H1 (cell line): ENCODE data around the gene PAX5. TPM values are rescaled to one million over a fixed set of nuclear protein-coding genes. Genes with fewer than 3 reads are reported as not detected.

Experiments
- CTCF ChIA-PET: fragments of 300-600 bp; sonication (Branson Sonifier 250); formaldehyde crosslinking; loops from one replicate; lab custom pipeline; 2021; ENCODE audit not compliant: partially characterized antibody; lab: Charles Lee
- POLR2A ChIA-PET: fragments of 300-600 bp; sonication (Branson Sonifier 250); formaldehyde crosslinking; loops from one replicate; lab custom pipeline; 2021; ENCODE audit warnings: inconsistent platforms; ENCODE audit not compliant: partially characterized antibody; lab: Charles Lee
- DNase-seq, 2 experiments: peaks; one replicate each; pipeline versions ENCODE4 v3.0.0 to v3.0.0-alpha.2; 2010 to 2022; ENCODE audit warnings: low spot score in 2 of 2, low read depth in 1 of 2, mixed read lengths in 1 of 2
- FAIRE-seq: peaks from 2 replicates; lab custom pipeline; 2011; peaks lifted over from hg19 to GRCh38; lab: Jason Lieb, UNC
- H2AFZ ChIP-seq: 2 replicates; pipeline ENCODE4 v1.8.1; 2012; ENCODE audit warnings: low read length, inconsistent platforms
- H2AK5ac ChIP-seq: 2 replicates; pipeline ENCODE4 v1.6.1; 2013; ENCODE audit warnings: low read depth, low read length
- H2BK120ac ChIP-seq: replicated peaks from 2 replicates; pipeline ENCODE3; 2013; ENCODE audit warnings: low read depth, low read length, inconsistent platforms
- H2BK12ac ChIP-seq: 2 replicates; pipeline ENCODE4 v1.6.1; 2013; ENCODE audit warnings: low read depth, low read length
- H2BK15ac ChIP-seq: 2 replicates; pipeline ENCODE4 v1.6.1; 2013; ENCODE audit warnings: low read length
- H2BK20ac ChIP-seq: 2 replicates; pipeline ENCODE4 v1.6.1; 2013; ENCODE audit warnings: low read length
- H2BK5ac ChIP-seq: 2 replicates; pipeline ENCODE4 v1.6.1; 2013; ENCODE audit warnings: low read depth, low read length
- H3K14ac ChIP-seq: 2 replicates; pipeline ENCODE4 v1.6.1; 2013; ENCODE audit warnings: inconsistent platforms; ENCODE audit not compliant: insufficient read length
- H3K18ac ChIP-seq: 2 replicates; pipeline ENCODE4 v1.6.1; 2013; ENCODE audit warnings: low read length; ENCODE audit errors: extremely low read depth
- H3K23ac ChIP-seq: 2 replicates; pipeline ENCODE4 v1.6.1; 2013; ENCODE audit warnings: inconsistent platforms; ENCODE audit not compliant: insufficient read length
- H3K23me2 ChIP-seq: 2 replicates; pipeline ENCODE4 v1.6.1; 2013; ENCODE audit warnings: low read depth, low read length
- H3K27ac ChIP-seq: 2 replicates; pipeline ENCODE4 v1.6.1; 2011; ENCODE audit warnings: low read depth, low read length, inconsistent platforms
- H3K27me3 ChIP-seq, 4 experiments: replicated peaks in 1 of 4; 1 replicate in 1 of 4; 2 replicates in 3 of 4; pipeline versions ENCODE4 v1.6.1 to v1.8.1; 2011 to 2013; ENCODE audit warnings: low read length in 3 of 4, mild to moderate bottlenecking in 3 of 4, inconsistent platforms in 2 of 4, mixed read lengths in 2 of 4, moderate library complexity in 1 of 4; ENCODE audit not compliant: control insufficient read depth in 3 of 4, insufficient read depth in 3 of 4; ENCODE audit errors: extremely low read depth in 1 of 4
- H3K36me3 ChIP-seq, 4 experiments: 2 replicates each; pipeline versions ENCODE4 v1.6.1 to v1.8.1; 2011 to 2013; ENCODE audit warnings: mild to moderate bottlenecking in 4 of 4, low read length in 3 of 4, moderate library complexity in 2 of 4, control low read depth in 1 of 4, inconsistent platforms in 1 of 4; ENCODE audit not compliant: insufficient read depth in 4 of 4, control insufficient read depth in 2 of 4
- H3K4ac ChIP-seq: replicated peaks from 2 replicates; pipeline ENCODE3; 2013; ENCODE audit warnings: low read length, low read depth, mixed read lengths, inconsistent platforms; ENCODE audit not compliant: insufficient read length
- H3K4me1 ChIP-seq, 4 experiments: replicated peaks in 1 of 4; 1 replicate in 1 of 4; 2 replicates in 3 of 4; pipeline versions ENCODE4 v1.6.1 to v1.8.1; 2011 to 2013; ENCODE audit warnings: low read length in 3 of 4, inconsistent platforms in 2 of 4, mixed read lengths in 1 of 4; ENCODE audit not compliant: insufficient read depth in 4 of 4, control insufficient read depth in 3 of 4
- H3K4me2 ChIP-seq, 2 experiments: 2 replicates each; pipeline versions ENCODE4 v1.6.1 to v1.8.1; 2011 to 2013; ENCODE audit warnings: low read depth in 2 of 2, low read length in 2 of 2, control low read depth in 1 of 2, inconsistent platforms in 1 of 2, mild to moderate bottlenecking in 1 of 2; ENCODE audit not compliant: insufficient read depth in 1 of 2
- H3K4me3 ChIP-seq, 4 experiments: fragments of 200-600, 300-600 bp in 1 of 4; sonication (generic), shearing (Covaris generic), sonication (Bioruptor Twin) in 1 of 4; 2 replicates each; pipeline versions ENCODE4 v1.5.1 to v1.8.1; 2011 to 2016; ENCODE audit warnings: low read length in 4 of 4, low read depth in 3 of 4, control low read depth in 2 of 4, inconsistent platforms in 2 of 4, mild to moderate bottlenecking in 2 of 4, mixed read lengths in 1 of 4, moderate library complexity in 1 of 4; ENCODE audit not compliant: insufficient read depth in 2 of 4; ENCODE audit errors: extremely low read depth in 1 of 4
- H3K56ac ChIP-seq: replicated peaks from 2 replicates; pipeline ENCODE3; 2013; ENCODE audit warnings: low read depth, mild to moderate bottlenecking, mixed read lengths, low read length, inconsistent platforms; ENCODE audit not compliant: insufficient read length
- H3K79me1 ChIP-seq: 2 replicates; pipeline ENCODE4 v1.6.1; 2013; ENCODE audit warnings: low read depth, low read length, control low read depth
- H3K79me2 ChIP-seq, 2 experiments: 2 replicates each; pipeline versions ENCODE4 v1.6.1 to v1.8.1; 2012 to 2013; ENCODE audit warnings: low read length in 2 of 2, mild to moderate bottlenecking in 2 of 2, inconsistent platforms in 1 of 2; ENCODE audit not compliant: insufficient read depth in 2 of 2, control insufficient read depth in 1 of 2
- H3K9ac ChIP-seq, 4 experiments: replicated peaks in 1 of 4; 1 replicate in 1 of 4; 2 replicates in 3 of 4; pipeline versions ENCODE4 v1.6.1 to v1.8.1; 2011 to 2013; ENCODE audit warnings: low read depth in 3 of 4, low read length in 3 of 4, control low read depth in 2 of 4, mild to moderate bottlenecking in 2 of 4, moderate library complexity in 2 of 4, inconsistent platforms in 1 of 4; ENCODE audit errors: extremely low read depth in 1 of 4
- H3K9me3 ChIP-seq, 2 experiments: 2 replicates each; pipeline versions ENCODE4 v1.6.1 to v1.8.1; 2012 to 2013; ENCODE audit warnings: mild to moderate bottlenecking in 2 of 2, moderate library complexity in 2 of 2, control low read depth in 1 of 2, inconsistent platforms in 1 of 2, low read depth in 1 of 2, low read length in 1 of 2, mixed read lengths in 1 of 2; ENCODE audit not compliant: insufficient read depth in 2 of 2
- H4K20me1 ChIP-seq, 2 experiments: replicated peaks in 1 of 2; 2 replicates each; pipeline versions ENCODE3 to v1.8.1; 2011 to 2013; ENCODE audit warnings: inconsistent platforms in 2 of 2, low read length in 2 of 2, mild to moderate bottlenecking in 1 of 2; ENCODE audit not compliant: insufficient read depth in 2 of 2, control insufficient read depth in 1 of 2
- H4K5ac ChIP-seq: 2 replicates; pipeline ENCODE4 v1.6.1; 2013; ENCODE audit warnings: low read length, low read depth, mixed read lengths, inconsistent platforms; ENCODE audit not compliant: insufficient read length
- H4K8ac ChIP-seq: 2 replicates; pipeline ENCODE4 v1.8.0; 2013; ENCODE audit warnings: mild to moderate bottlenecking, moderate library complexity, low read length, inconsistent platforms; ENCODE audit not compliant: insufficient read depth; ENCODE audit errors: extremely low read depth
- H4K91ac ChIP-seq: replicated peaks from 2 replicates; pipeline ENCODE3; 2013; ENCODE audit warnings: low read length, mixed read lengths, inconsistent platforms; ENCODE audit not compliant: insufficient read length
- BRCA1 ChIP-seq: IDR thresholded peaks from 2 replicates; pipeline ENCODE4 v1.6.1; 2012; ENCODE audit warnings: low read depth, low read length, improper control_type of control experiment
- EP300 ChIP-seq, 2 experiments: IDR thresholded peaks; 1 replicate in 1 of 2; 2 replicates in 1 of 2; pipeline ENCODE4 v1.6.1; 2011 to 2012; ENCODE audit warnings: low read depth in 2 of 2, low read length in 2 of 2, mild to moderate bottlenecking in 2 of 2, borderline replicate concordance in 1 of 2, inconsistent platforms in 1 of 2, moderate library complexity in 1 of 2
- EZH2 ChIP-seq: fragments of 200-600 bp; sonication (generic); IDR thresholded peaks from 2 replicates; pipeline ENCODE4 v1.7.1; 2012; ENCODE audit warnings: low read depth, mild to moderate bottlenecking, moderate library complexity, low read length, inconsistent platforms; ENCODE audit not compliant: severe bottlenecking
- GTF2F1 ChIP-seq: IDR thresholded peaks from 2 replicates; pipeline ENCODE4 v1.6.1; 2012; ENCODE audit warnings: low read depth, low read length, improper control_type of control experiment, borderline replicate concordance
- HDAC6 ChIP-seq: IDR thresholded peaks from one replicate; pipeline ENCODE4 v1.7.1; 2012; ENCODE audit warnings: low read depth, mild to moderate bottlenecking, inconsistent platforms, low read length, moderate library complexity
- KDM5A ChIP-seq: fragments of 200-600 bp; IDR thresholded peaks from 2 replicates; pipeline ENCODE4 v1.7.1; 2012; ENCODE audit warnings: mild to moderate bottlenecking, low read length, inconsistent platforms, mixed read lengths
- NRF1 ChIP-seq: IDR thresholded peaks from 2 replicates; pipeline ENCODE4 v1.6.1; 2011; ENCODE audit warnings: mild to moderate bottlenecking, low read depth, low read length, improper control_type of control experiment
- PHF8 ChIP-seq: fragments of 200-600 bp; sonication (generic); conservative IDR thresholded peaks from 2 replicates; pipeline ENCODE4 v1.7.1; 2012; ENCODE audit warnings: low read depth, mild to moderate bottlenecking, inconsistent platforms, low read length, moderate library complexity
- RFX5 ChIP-seq: IDR thresholded peaks from 2 replicates; pipeline ENCODE4 v1.6.1; 2011; ENCODE audit warnings: low read depth, low read length, improper control_type of control experiment, borderline replicate concordance
- RXRA ChIP-seq: IDR thresholded peaks from 2 replicates; pipeline ENCODE4 v1.6.1; 2011; ENCODE audit warnings: low read depth, mild to moderate bottlenecking, low read length, moderate library complexity; ENCODE audit not compliant: insufficient read depth
- SIX5 ChIP-seq: IDR thresholded peaks from 2 replicates; pipeline ENCODE4 v1.6.1; 2011; ENCODE audit warnings: mild to moderate bottlenecking, low read depth, low read length
- TAF1 ChIP-seq: IDR thresholded peaks from 2 replicates; pipeline ENCODE4 v1.6.1; 2011; ENCODE audit warnings: mild to moderate bottlenecking, low read depth, low read length
- TBP ChIP-seq: IDR thresholded peaks from 2 replicates; pipeline ENCODE4 v1.6.1; 2011; ENCODE audit warnings: low read depth, low read length, improper control_type of control experiment
- ZNF274 ChIP-seq: IDR thresholded peaks from 2 replicates; pipeline ENCODE4 v1.7.0; 2012; ENCODE audit warnings: low read length, borderline replicate concordance; ENCODE audit errors: extremely low read depth
- WGBS, 2 experiments: shearing (Covaris generic) in 1 of 2; methylation state at CpG; one replicate each; pipeline versions ENCODE4 v1.1.6 to v1.1.7; 2013 to 2015; ENCODE audit warnings: low lambda C conversion rate in 2 of 2, mixed read lengths in 2 of 2, inconsistent platforms in 1 of 2, low coverage in 1 of 2, missing lambda C conversion rate in 1 of 2; ENCODE audit not compliant: insufficient replicate concordance in 2 of 2, insufficient coverage in 1 of 2, insufficient read length in 1 of 2; ENCODE audit errors: extremely low coverage in 1 of 2, missing lambda C conversion rate in 1 of 2; 5-methylcytosine and 5-hydroxymethylcytosine counted together
- polyA plus RNA-seq, 7 experiments: library from polyadenylated mRNA; depleted of rRNA in 3 of 7; stranded (reverse) in 5 of 7; unstranded in 2 of 7; fragments of >200 nt in 5 of 7; fragments of 200-250 nt in 2 of 7; gene quantifications; 1 replicate in 5 of 7; 2 replicates in 1 of 7; 4 replicates in 1 of 7; pipeline versions ENCODE4 v1.2.1 to v1.2.3, GENCODE V29; 2011 to 2013; ENCODE audit warnings: missing spikeins in 2 of 7, mixed read lengths in 2 of 7
- total RNA-seq: library from RNA; stranded (reverse); fragmentation: NEBNext Ultra II Directional; extraction: Animal tissue kit (Norgen Biotek cat#: 25700); gene quantifications from 2 replicates; pipeline ENCODE4 v1.2.1, GENCODE V29; 2021

The PAX5 gene
- total and polyA plus RNA-seq, 2 of the 8 experiments (the other 6 are each of a cell fraction or from before 2014, with no cell fraction given): 0.29 to 0.43 TPM

- H2BK15ac ChIP-seq: no peak overlapping the region
- H3K4ac ChIP-seq: no peak overlapping the region
- no peaks in the 10 kb centered on the region for H3K9me3 ChIP-seq
- no peaks in the 10 kb centered on the region for H3K79me1 ChIP-seq
- no peak overlapping the region for H3K4me3 ChIP-seq
- POLR2A ChIA-PET: no interaction called here
- no peaks in the 10 kb centered on the region for H3K79me2 ChIP-seq
- no peak overlapping the region for H2BK5ac ChIP-seq
- no peak overlapping the region for H2BK20ac ChIP-seq
- no peak overlapping the region for H3K4me2 ChIP-seq
- H2AFZ ChIP-seq: no peak overlapping the region
- CTCF ChIA-PET: interaction anchor here (0.9 kb wide), 1 partner anchor 20 kb away, joined by 4 read pairs; no protein-coding TSS in a partner anchor
- no peaks in the 10 kb centered on the region for H3K27me3 ChIP-seq
- 84% methylated on average over 4 of the region's 4 CpGs; no CpG with 5 or more reads in 1 of the 2 experiments for WGBS, 2 experiments
- no peak overlapping the region for H3K23ac ChIP-seq
- no peaks in the 10 kb centered on the region for H3K23me2 ChIP-seq
- no peak overlapping the region for H3K9ac ChIP-seq
- H2BK120ac ChIP-seq: no peak overlapping the region
- no peak overlapping the region for H3K14ac ChIP-seq
- H4K5ac ChIP-seq: no peak overlapping the region
- no peaks in the 10 kb centered on the region for H3K36me3 ChIP-seq
- H4K91ac ChIP-seq: no peak overlapping the region
- no peak overlapping the region for H3K56ac ChIP-seq
- no peak overlapping the region for H3K18ac ChIP-seq
- no peak overlapping the region for H3K27ac ChIP-seq
- H2BK12ac ChIP-seq: no peak overlapping the region
- 0 out of 7 replicates have a peak, but pooled peaks cover 0 to 2% (median 0%) of the 10 kb centered on the region in 4 experiments for H3K4me1 ChIP-seq
- H4K20me1 ChIP-seq: no peaks in the 10 kb centered on the region
- DNase-seq: no peak
- H2AK5ac ChIP-seq: no peak overlapping the region
- no peak overlapping the region for H4K8ac ChIP-seq
- FAIRE-seq: no peak
- no peak for TF ChIP-seq TAF1
- no peak for TF ChIP-seq GTF2F1
- TF ChIP-seq SIX5: no peak
- TF ChIP-seq BRCA1: no peak
- TF ChIP-seq HDAC6: no peak
- TF ChIP-seq ZNF274: no peak
- no peak for TF ChIP-seq PHF8
- no peak for TF ChIP-seq RXRA
- no peak for TF ChIP-seq TBP
- no peak for TF ChIP-seq KDM5A
- no peak for TF ChIP-seq EZH2
- TF ChIP-seq EP300 (IDR thresholded peaks at IDR 0.05; ENCODE audit: borderline replicate concordance in 1 of 2, low read depth in 2 of 2, low read length in 2 of 2): no peak
- no peak for TF ChIP-seq RFX5
- no peak for TF ChIP-seq NRF1
These were observed 26.8 kb upstream of the PAX5 start for GRCh38 chr9:37060833-37061232.
